Naive B cell (primary cell): ENCODE results near the gene SORL1. TPM values are rescaled to one million over a fixed set of nuclear protein-coding genes. Genes with fewer than 3 reads are reported as not detected.
"Not testable (repeated sequence)": the region's sequence is repeated elsewhere in the genome, so short reads cannot be mapped to it uniquely, and the experiment has no call there.

ENCODE experiments used
- ATAC-seq, 2 donors: fragments of 150-1000 bp; cut with Tn5 transposase; 2 replicates each; pipeline ENCODE4 v1.10.0; 2021; ENCODE audit warnings: low read depth in 2 of 2, mild to moderate bottlenecking in 2 of 2, moderate library complexity in 2 of 2
- DNase-seq: peaks from one replicate; pipeline ENCODE4 v3.0.0; 2022
- H3K27ac Mint-ChIP-seq, 6 donors: one replicate each; pipeline ENCODE4 v1.8.0; 2020 to 2022; ENCODE audit warnings: mild to moderate bottlenecking in 6 of 6, mixed read lengths in 6 of 6, moderate library complexity in 5 of 6, inconsistent platforms in 2 of 6
- H3K27me3 Mint-ChIP-seq, 3 donors: one replicate each; pipeline ENCODE4 v1.8.0; 2021 to 2022; ENCODE audit warnings: mixed read lengths in 3 of 3, mild to moderate bottlenecking in 1 of 3
- H3K36me3 Mint-ChIP-seq, 2 donors: one replicate each; pipeline ENCODE4 v1.8.0; 2020 to 2022; ENCODE audit warnings: mixed read lengths in 2 of 2, inconsistent platforms in 1 of 2, mild to moderate bottlenecking in 1 of 2
- H3K4me1 Mint-ChIP-seq, 3 donors: one replicate each; pipeline ENCODE4 v1.8.0; 2020 to 2022; ENCODE audit warnings: mixed read lengths in 3 of 3, inconsistent platforms in 1 of 3, mild to moderate bottlenecking in 1 of 3, moderate library complexity in 1 of 3
- H3K4me3 Mint-ChIP-seq, 8 donors: one replicate each; pipeline ENCODE4 v1.8.0; 2020 to 2022; ENCODE audit warnings: mild to moderate bottlenecking in 8 of 8, mixed read lengths in 8 of 8, moderate library complexity in 8 of 8, inconsistent platforms in 2 of 8
- H3K9me3 Mint-ChIP-seq, 7 donors: one replicate each; pipeline ENCODE4 v1.8.0; 2020 to 2022; ENCODE audit warnings: mixed read lengths in 7 of 7, mild to moderate bottlenecking in 5 of 7, inconsistent platforms in 2 of 7, moderate library complexity in 1 of 7
- polyA plus RNA-seq, 6 donors: library from polyadenylated mRNA; unstranded; fragments of 300-500 nt; fragmentation: Illumina TruSeq; gene quantifications; one replicate each; pipeline ENCODE4 v1.2.3, GENCODE V29; 2021; ENCODE audit warnings: low read depth in 6 of 6

The SORL1 gene
- polyA plus RNA-seq, 6 donors from 2014 or later, result 61.7 to 102 (median 83.8) TPM

GRCh38 chr11:121615501-121615900 is 163.4 kb downstream of the SORL1 start:
- Mint-ChIP-seq H3K27ac (no peak overlapping the region), H3K36me3 (peaks cover 47 to 50% of the 10 kb centered on the region in 2 donors), H3K4me1 (no peaks in the 10 kb centered on the region), H3K27me3 (no peaks in the 10 kb centered on the region), H3K4me3 (no peak overlapping the region), H3K9me3 (no peaks in the 10 kb centered on the region)
- no peak for ATAC-seq
- DNase-seq, result no peak

- no peak for ATAC-seq
- Mint-ChIP-seq H3K36me3 (peaks cover 56 to 59% of the 10 kb centered on the region in 2 donors), H3K9me3 (no peaks in the 10 kb centered on the region), H3K4me1 (no peaks in the 10 kb centered on the region), H3K27ac (peak overlapping the region in 1 of 6 donors; percentile 52), H3K4me3 (no peak overlapping the region), H3K27me3 (no peaks in the 10 kb centered on the region)
- DNase-seq, result no peak
These were observed 166.4 kb downstream of the SORL1 start for GRCh38 chr11:121618516-121618915.

- H3K27ac Mint-ChIP-seq, result no peak overlapping the region
- DNase-seq, result no peak
- no peaks in the 10 kb centered on the region for H3K4me1 Mint-ChIP-seq
- ATAC-seq, result no peak
- peaks cover 18 to 60% of the 10 kb centered on the region in 2 donors for H3K36me3 Mint-ChIP-seq
- H3K9me3 Mint-ChIP-seq, result no peaks in the 10 kb centered on the region
- H3K27me3 Mint-ChIP-seq, result no peaks in the 10 kb centered on the region
- no peak overlapping the region for H3K4me3 Mint-ChIP-seq
These were observed 173.8 kb downstream of the SORL1 start for GRCh38 chr11:121625777-121626506.

GRCh38 chr11:121626507-121626875 is 174.4 kb downstream of the SORL1 start:
- H3K36me3 Mint-ChIP-seq, result peaks cover 14 to 54% of the 10 kb centered on the region in 2 donors
- H3K4me3 Mint-ChIP-seq, result no peak overlapping the region
- H3K4me1 Mint-ChIP-seq, result no peaks in the 10 kb centered on the region
- H3K9me3 Mint-ChIP-seq, result no peaks in the 10 kb centered on the region
- no peaks in the 10 kb centered on the region for H3K27me3 Mint-ChIP-seq
- peak overlapping the region in 1 of 6 donors; percentile 30 for H3K27ac Mint-ChIP-seq
- DNase-seq (no peak), ATAC-seq (no peak)

- H3K9me3 Mint-ChIP-seq, result no peaks in the 10 kb centered on the region
- peaks cover 14 to 49% of the 10 kb centered on the region in 2 donors for H3K36me3 Mint-ChIP-seq
- ATAC-seq, result no peak
- DNase-seq, result no peak
- no peak overlapping the region for H3K27ac Mint-ChIP-seq
- H3K4me3 Mint-ChIP-seq, result no peak overlapping the region
- no peaks in the 10 kb centered on the region for H3K4me1 Mint-ChIP-seq
- H3K27me3 Mint-ChIP-seq, result no peaks in the 10 kb centered on the region
These were observed 174.9 kb downstream of the SORL1 start for GRCh38 chr11:121626980-121627379.

GRCh38 chr11:121630041-121630440 is 177.9 kb downstream of the SORL1 start:
- DNase-seq (no peak), ATAC-seq (no peak)
- no peak overlapping the region for H3K4me3 Mint-ChIP-seq
- no peaks in the 10 kb centered on the region for H3K4me1 Mint-ChIP-seq
- no peaks in the 10 kb centered on the region for H3K27me3 Mint-ChIP-seq
- peaks cover 9 to 43% of the 10 kb centered on the region in 2 donors for H3K36me3 Mint-ChIP-seq
- no peaks in the 10 kb centered on the region for H3K9me3 Mint-ChIP-seq
- H3K27ac Mint-ChIP-seq, result no peak overlapping the region

- no peaks in the 10 kb centered on the region for H3K4me1 Mint-ChIP-seq
- peaks cover 9 to 35% of the 10 kb centered on the region in 2 donors for H3K36me3 Mint-ChIP-seq
- peak overlapping the region in 1 of 6 donors; percentile 59 for H3K27ac Mint-ChIP-seq
These were observed 179.3 kb downstream of the SORL1 start for GRCh38 chr11:121631456-121631855.

GRCh38 chr11:121634273-121634672 is 182.2 kb downstream of the SORL1 start:
- Mint-ChIP-seq H3K27me3 (no peaks in the 10 kb centered on the region), H3K36me3 (peaks cover 9 to 25% of the 10 kb centered on the region in 2 donors), H3K4me1 (no peaks in the 10 kb centered on the region), H3K27ac (peak overlapping the region in 2 of 6 donors; percentile 3 to 73), H3K4me3 (no peak overlapping the region), H3K9me3 (no peaks in the 10 kb centered on the region)
- DNase-seq (no peak), ATAC-seq (no peak)

More at GRCh38 chr11:121631456-121631855, 179.3 kb downstream of the SORL1 start:
- no peaks in the 10 kb centered on the region for H3K27me3 Mint-ChIP-seq
- no peak overlapping the region for H3K4me3 Mint-ChIP-seq
- no peaks in the 10 kb centered on the region for H3K9me3 Mint-ChIP-seq
- ATAC-seq (no peak), DNase-seq (no peak)

GRCh38 chr11:121634889-121635288 is 182.8 kb downstream of the SORL1 start:
- no peak for DNase-seq
- Mint-ChIP-seq H3K4me3 (no peak overlapping the region), H3K27ac (peak overlapping the region in 1 of 6 donors; percentile 3), H3K9me3 (no peaks in the 10 kb centered on the region), H3K4me1 (no peaks in the 10 kb centered on the region), H3K36me3 (peaks cover 9 to 19% of the 10 kb centered on the region in 2 donors), H3K27me3 (no peaks in the 10 kb centered on the region)
- ATAC-seq, result no peak

GRCh38 chr11:121636081-121636799 is 184.1 kb downstream of the SORL1 start:
- Mint-ChIP-seq H3K36me3 (peaks cover 9 to 10% of the 10 kb centered on the region in 2 donors), H3K9me3 (no peaks in the 10 kb centered on the region), H3K27ac (no peak overlapping the region), H3K27me3 (no peaks in the 10 kb centered on the region), H3K4me3 (no peak overlapping the region), H3K4me1 (no peaks in the 10 kb centered on the region)
- ATAC-seq, result no peak
- no peak for DNase-seq

- ATAC-seq, result no peak
- Mint-ChIP-seq H3K4me3 (no peak overlapping the region), H3K36me3 (peaks cover 9 to 10% of the 10 kb centered on the region in 2 donors), H3K9me3 (no peaks in the 10 kb centered on the region), H3K27ac (no peak overlapping the region), H3K27me3 (no peaks in the 10 kb centered on the region), H3K4me1 (no peaks in the 10 kb centered on the region)
- DNase-seq, result no peak
These were observed 184.7 kb downstream of the SORL1 start for GRCh38 chr11:121636800-121637176.

- not testable (repeated sequence) for H3K4me3 Mint-ChIP-seq, ATAC-seq, H3K36me3 Mint-ChIP-seq, H3K27me3 Mint-ChIP-seq, H3K9me3 Mint-ChIP-seq, H3K4me1 Mint-ChIP-seq, H3K27ac Mint-ChIP-seq, DNase-seq
These were observed 185.5 kb downstream of the SORL1 start for GRCh38 chr11:121637587-121637986.

GRCh38 chr11:121643479-121644186 is 191.5 kb downstream of the SORL1 start:
- ATAC-seq (no peak), DNase-seq (no peak)
- H3K27me3 Mint-ChIP-seq, result no peaks in the 10 kb centered on the region
- no peaks in the 10 kb centered on the region for H3K9me3 Mint-ChIP-seq
- no peaks in the 10 kb centered on the region for H3K36me3 Mint-ChIP-seq
- H3K27ac Mint-ChIP-seq, result no peak overlapping the region
- no peak overlapping the region for H3K4me3 Mint-ChIP-seq
- H3K4me1 Mint-ChIP-seq, result no peaks in the 10 kb centered on the region

- Mint-ChIP-seq H3K4me1 (no peaks in the 10 kb centered on the region), H3K4me3 (no peak overlapping the region), H3K9me3 (no peaks in the 10 kb centered on the region), H3K27me3 (no peaks in the 10 kb centered on the region), H3K36me3 (no peaks in the 10 kb centered on the region), H3K27ac (no peak overlapping the region)
- no peak for DNase-seq
- ATAC-seq, result no peak
These were observed 192.0 kb downstream of the SORL1 start for GRCh38 chr11:121644187-121644512.
